ENCODE measurements around the gene RASSF1. TPM values are rescaled to one million over a fixed set of nuclear protein-coding genes. Genes with fewer than 3 reads are reported as not detected.

Gene RASSF1
- total and polyA plus RNA-seq, 2 of the 4 experiments (the other 2 are of a cell fraction): 17.4 to 53.4 TPM

GRCh38 chr3:50319181-50319893 is 21.3 kb downstream of the RASSF1 start:
- H3K14ac ChIP-seq (replicated peaks; ENCODE audit: low read depth, low read length): no peak overlapping the region
- WGBS, 2 experiments (ENCODE audit: extremely low coverage in 2 of 2, insufficient read length in 1 of 2): 95% methylated on average over 9 of the region's 16 CpGs; no CpG with 5 or more reads in 1 of the 2 experiments
- no peak overlapping the region for H3K4me2 ChIP-seq (ENCODE audit: low read depth, low read length)
- no peak overlapping the region for H3K4me3 ChIP-seq (ENCODE audit: insufficient read depth, low read depth, low read length)
- peaks cover 23% of the 10 kb centered on the region for H3K9me1 ChIP-seq (ENCODE audit: insufficient read depth, low read length)
- dilution Hi-C loops (cut with HindIII; ENCODE audit: low sequenced_read_pairs, unreplicated experiment): no loop called here
- H3K36me3 ChIP-seq (ENCODE audit: control insufficient read depth, insufficient read depth, low read length): peaks cover 38% of the 10 kb centered on the region
- peaks cover 29 to 59% of the 10 kb centered on the region in 2 experiments for H3K79me1 ChIP-seq (ENCODE audit: low read depth in 1 of 2, low read length in 2 of 2)
- no peak overlapping the region for H3K4ac ChIP-seq (ENCODE audit: low read depth, low read length)
- H2AFZ ChIP-seq (replicated peaks; ENCODE audit: low read length, poor library complexity): peak overlapping the region; percentile 6
- H4K8ac ChIP-seq (ENCODE audit: low read depth in 2 of 2, low read length in 2 of 2): no peak overlapping the region
- intact Hi-C loops (cut with micrococcal nuclease): no loop called here
- peaks cover 25% of the 10 kb centered on the region for H3K4me1 ChIP-seq (ENCODE audit: control insufficient read depth, insufficient read depth, low read length)
- H3K9ac ChIP-seq (ENCODE audit: low read depth, low read length): no peak overlapping the region
- TF ChIP-seq RCOR1 (IDR thresholded peaks at IDR 0.05; ENCODE audit: insufficient replicate concordance, low read length) (no peak), USF2 (IDR thresholded peaks at IDR 0.05; ENCODE audit: low read depth, low read length) (no peak), NFE2L2 (IDR thresholded peaks at IDR 0.05; ENCODE audit: low read depth, low read length) (no peak), POLR2A (IDR thresholded peaks at IDR 0.05; ENCODE audit: low read depth, low read length) (no peak), MAZ (IDR thresholded peaks at IDR 0.05; ENCODE audit: borderline replicate concordance, low read depth, low read length) (no peak), MAFK (IDR thresholded peaks at IDR 0.05; ENCODE audit: low read depth, low read length) (no peak), FOS (IDR thresholded peaks at IDR 0.05; ENCODE audit: low read depth, low read length) (no peak), CHD1 (IDR thresholded peaks at IDR 0.05; ENCODE audit: low read depth, low read length) (no peak), BHLHE40 (IDR thresholded peaks at IDR 0.05; ENCODE audit: low read depth, low read length) (no peak), RFX5 (IDR thresholded peaks at IDR 0.05; ENCODE audit: low read depth, low read length) (no peak), SMC3 (IDR thresholded peaks at IDR 0.05; ENCODE audit: low read depth, low read length) (no peak), RAD21 (IDR thresholded peaks at IDR 0.05; ENCODE audit: low read length) (no peak), CTCF (conservative IDR thresholded peaks at IDR 0.05; ENCODE audit: low read depth, low read length) (no peak), CEBPB (IDR thresholded peaks at IDR 0.05; ENCODE audit: low read depth, low read length) (no peak), MXI1 (IDR thresholded peaks at IDR 0.05; ENCODE audit: borderline replicate concordance, low read depth, low read length) (no peak), ELK1 (IDR thresholded peaks at IDR 0.05; ENCODE audit: borderline replicate concordance, low read depth, low read length) (no peak)
- H3K27ac ChIP-seq (ENCODE audit: insufficient read depth, low read length): no peak overlapping the region
- no peaks in the 10 kb centered on the region for H3K9me3 ChIP-seq (ENCODE audit: control insufficient read depth, insufficient read depth, low read length)
- ChIA-PET POLR2A (ENCODE audit: unreplicated experiment) (interaction anchor here (0.6 kb wide), 1 partner anchor 396 kb away, joined by 5 read pairs; no protein-coding TSS in a partner anchor), CTCF (no interaction called here)
- no peak overlapping the region for H3K18ac ChIP-seq (ENCODE audit: low read depth, low read length)
- H3K56ac ChIP-seq (ENCODE audit: extremely low read depth, insufficient read depth, low read length): no peak overlapping the region
- H4K20me1 ChIP-seq (ENCODE audit: insufficient read depth, low read length): 0 out of 2 replicates have a peak, but pooled peaks cover 18% of the 10 kb centered on the region
- H2BK120ac ChIP-seq (ENCODE audit: low read depth, low read length): no peak overlapping the region
- in situ Hi-C loops (cut with MboI; ENCODE audit: low sequenced_read_pairs): no loop called here
- BruUV-seq (replicated peaks): no TSS peak
- no peak overlapping the region for H3K23ac ChIP-seq (ENCODE audit: low read depth, low read length)
- H2AK9ac ChIP-seq (replicated peaks; ENCODE audit: low read depth, low read length, poor library complexity): peak overlapping the region; percentile 6
- H2BK15ac ChIP-seq (ENCODE audit: low read depth, low read length): no peak overlapping the region
- H2BK5ac ChIP-seq (ENCODE audit: low read depth, low read length, poor library complexity, severe bottlenecking): no peak overlapping the region
- no peak overlapping the region for H2BK20ac ChIP-seq (ENCODE audit: low read depth, low read length)
- no peak overlapping the region for H4K5ac ChIP-seq (ENCODE audit: low read depth, low read length)
- no peaks in the 10 kb centered on the region for H3K27me3 ChIP-seq (ENCODE audit: control insufficient read depth, insufficient read depth, low read length)
- H4K91ac ChIP-seq (ENCODE audit: insufficient read depth, low read depth, low read length): no peak overlapping the region
- no peak overlapping the region for H2AK5ac ChIP-seq (ENCODE audit: low read depth, low read length)
- no peak for DNase-seq
- no peak for ATAC-seq (ENCODE audit: low read depth)

All from IMR-90 (cell line).